Anterior cingulate cortex (tissue), 58 donors: ENCODE data around the gene ZIC4.

ENCODE experiments used
- DNase-seq, 58 donors: peaks; one replicate each; lab custom pipeline; 2025; lab: John Stamatoyannopoulos, UW

Gene ZIC4

DNA sequence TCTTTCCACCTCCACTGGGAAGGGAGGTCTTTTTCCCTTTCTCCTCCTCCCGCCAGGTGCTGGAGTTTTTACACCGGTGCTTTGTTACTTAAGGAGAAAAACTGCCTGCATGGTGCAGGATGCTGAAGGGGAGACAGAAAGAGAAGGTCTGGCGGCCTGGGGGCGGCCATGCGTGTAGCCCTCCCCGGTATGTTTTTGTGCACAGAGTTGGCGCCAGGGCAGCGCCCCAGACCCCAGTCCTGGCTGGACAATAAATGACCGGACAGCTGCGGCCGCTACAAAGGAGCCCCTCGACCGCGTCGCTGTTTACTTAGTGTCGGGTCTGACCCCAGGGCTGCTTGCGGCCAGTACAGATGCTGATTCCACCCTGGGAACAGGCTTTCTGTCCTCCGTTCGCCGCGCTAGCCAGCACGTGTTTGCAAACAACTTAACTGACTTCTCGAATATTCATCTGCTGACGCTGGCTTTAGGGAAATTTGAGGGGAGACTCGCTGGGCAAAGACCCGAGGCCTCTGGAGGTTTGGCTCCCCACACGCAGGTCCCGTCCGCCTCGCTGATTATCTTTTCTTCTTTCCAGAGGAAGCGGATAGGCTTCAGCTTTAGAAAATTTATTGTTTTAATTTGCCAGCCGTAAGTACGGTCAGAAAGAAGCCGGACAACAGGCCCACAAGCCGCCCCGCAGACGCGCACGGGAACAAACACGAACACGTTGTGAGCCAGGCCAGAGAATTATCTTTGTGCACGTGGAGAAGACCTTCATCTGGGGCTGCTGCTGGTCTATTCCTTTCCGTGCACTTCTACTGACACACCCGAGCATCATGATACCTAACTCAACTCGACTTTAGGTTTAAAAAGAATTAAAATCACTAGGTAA, 46.9 kb downstream of the ZIC4 start:
- no peak for DNase-seq

DNA sequence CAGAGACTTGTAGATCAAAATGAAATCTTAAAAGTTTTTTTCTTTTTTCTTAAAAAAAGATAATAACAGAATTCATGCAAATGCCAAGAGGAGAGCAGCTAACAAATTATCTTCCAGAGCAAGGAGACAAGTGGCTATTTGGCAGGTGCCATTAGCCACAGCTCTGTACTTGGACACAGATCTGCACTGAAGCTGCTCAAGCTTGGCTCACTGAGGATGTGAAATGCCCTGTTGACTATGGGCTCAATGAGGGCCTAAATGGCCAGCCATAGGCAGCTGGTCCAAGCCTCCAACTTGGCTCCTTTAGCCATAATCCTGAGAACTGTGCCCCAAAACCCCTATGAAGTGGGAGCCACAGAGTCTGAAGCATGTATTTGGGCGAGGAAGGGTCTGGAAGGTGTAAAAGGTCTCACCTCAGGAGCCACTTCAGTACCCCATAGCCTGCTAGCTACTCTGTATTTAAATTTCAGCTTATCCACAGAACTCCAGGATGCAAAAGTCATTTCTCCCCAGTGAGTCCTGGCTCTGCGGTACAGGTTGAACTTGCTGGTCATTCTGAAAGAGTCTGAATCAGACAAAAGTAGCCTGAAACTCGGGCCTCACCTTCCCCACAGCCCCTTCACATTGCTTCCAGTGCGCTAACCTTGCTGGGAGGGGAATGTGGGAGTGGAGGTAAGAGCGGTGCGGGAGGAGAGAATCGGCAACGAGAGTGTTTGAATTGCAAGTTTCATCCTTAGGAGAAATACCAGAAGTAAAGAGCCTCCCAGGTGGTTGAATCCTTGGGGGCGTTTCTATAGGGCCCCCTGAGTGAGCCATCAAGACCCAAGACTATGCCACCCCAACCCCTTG, 48.0 kb downstream of the ZIC4 start:
- no peak for DNase-seq

DNA sequence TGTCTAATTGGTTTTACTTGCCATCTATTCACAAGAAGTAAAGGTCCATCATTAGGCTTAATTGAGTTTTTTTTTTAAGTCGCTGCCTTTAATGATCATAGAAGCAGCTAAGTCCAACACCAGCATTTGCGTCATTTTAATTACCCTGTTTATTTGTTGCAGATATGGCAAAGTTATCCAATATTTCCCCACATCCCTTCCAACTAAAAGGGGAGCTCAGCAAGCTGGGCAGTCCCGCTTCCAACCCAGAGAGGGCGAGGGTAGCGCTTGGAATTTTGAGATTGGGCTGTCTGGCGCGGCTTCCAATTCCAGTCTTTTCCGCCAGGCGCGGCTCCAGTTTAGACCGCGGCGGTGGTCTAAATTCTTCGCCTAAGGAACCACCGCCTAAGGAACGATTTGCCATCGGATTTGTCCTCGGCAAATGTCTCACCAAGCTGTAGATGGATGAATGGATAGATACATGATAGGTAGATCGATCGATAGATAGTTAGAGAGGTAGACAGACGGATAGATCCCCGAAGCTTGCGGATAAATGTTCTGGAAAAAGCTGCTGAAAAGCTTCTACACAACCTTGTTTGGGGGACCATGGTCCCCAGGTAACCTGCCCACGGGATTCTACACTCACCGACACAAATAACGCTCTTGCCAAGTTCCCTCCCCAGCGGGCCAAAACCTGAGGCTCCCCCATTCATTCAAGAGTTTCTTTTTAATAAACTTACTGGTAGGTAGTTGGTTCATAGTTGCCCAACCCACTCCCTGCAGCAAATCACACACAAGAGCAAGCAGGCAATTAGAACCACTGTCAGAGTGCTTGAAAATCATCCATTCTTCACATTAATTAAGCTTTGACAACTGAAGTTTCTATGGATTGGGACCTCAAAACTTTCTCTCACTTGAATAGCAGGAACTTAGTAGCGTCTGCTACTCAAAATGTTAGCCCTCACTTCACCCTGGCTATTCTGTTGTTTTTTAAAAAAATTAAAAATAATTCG, 49.1 kb downstream of the ZIC4 start:
- no peak for DNase-seq

DNA sequence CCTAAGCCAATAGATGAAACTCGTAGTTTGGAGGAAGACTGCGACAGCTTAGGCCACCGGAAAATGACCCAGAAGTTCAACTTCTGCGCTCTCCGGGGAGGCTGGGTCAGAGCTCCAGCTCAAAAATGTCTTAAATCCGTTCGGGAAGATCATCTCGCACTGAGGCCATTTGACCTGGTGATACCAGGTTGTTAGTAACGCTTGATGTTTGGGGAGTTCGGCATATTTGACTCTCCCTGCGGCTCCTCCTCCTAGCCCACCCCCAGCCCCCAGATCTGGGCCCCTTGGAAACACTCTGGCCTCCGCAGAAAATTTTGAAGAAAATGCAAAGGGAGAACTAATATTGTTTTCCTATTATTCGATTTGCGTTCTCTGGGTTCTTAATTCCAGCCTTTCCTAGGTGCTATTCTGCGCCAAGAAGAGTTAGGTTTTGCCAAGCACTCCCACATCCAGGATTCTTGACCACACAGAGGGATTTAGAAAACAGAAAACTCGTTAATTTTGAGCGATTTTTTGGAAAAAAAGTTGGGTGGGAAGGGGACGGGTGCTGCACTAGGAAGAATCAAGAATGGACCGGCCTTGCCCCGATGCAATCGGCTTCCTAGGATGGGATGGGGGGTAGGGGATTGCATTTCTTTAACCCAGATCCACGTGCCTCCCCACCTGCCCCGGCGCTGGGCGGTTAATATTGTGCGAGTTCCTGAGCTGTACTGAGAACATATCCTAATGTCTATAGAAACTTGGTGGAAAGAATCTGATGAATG, 50.0 kb downstream of the ZIC4 start:
- no peak for DNase-seq

DNA sequence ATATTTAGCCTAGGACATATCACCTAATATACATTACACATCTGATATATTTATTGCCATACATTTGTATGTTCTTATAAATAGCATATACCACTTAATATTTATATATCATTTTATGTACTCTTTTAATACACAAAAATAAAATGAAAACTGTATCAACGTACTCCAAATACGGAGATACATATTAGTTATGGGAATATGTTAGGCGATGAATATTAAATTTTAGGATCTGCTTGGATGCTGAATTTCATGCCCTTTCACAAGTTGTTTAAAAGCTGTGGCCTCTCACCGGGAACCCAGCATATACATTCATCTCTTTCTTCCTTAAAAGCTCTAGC, 50.6 kb downstream of the ZIC4 start:
- DNase-seq, result no peak

DNA sequence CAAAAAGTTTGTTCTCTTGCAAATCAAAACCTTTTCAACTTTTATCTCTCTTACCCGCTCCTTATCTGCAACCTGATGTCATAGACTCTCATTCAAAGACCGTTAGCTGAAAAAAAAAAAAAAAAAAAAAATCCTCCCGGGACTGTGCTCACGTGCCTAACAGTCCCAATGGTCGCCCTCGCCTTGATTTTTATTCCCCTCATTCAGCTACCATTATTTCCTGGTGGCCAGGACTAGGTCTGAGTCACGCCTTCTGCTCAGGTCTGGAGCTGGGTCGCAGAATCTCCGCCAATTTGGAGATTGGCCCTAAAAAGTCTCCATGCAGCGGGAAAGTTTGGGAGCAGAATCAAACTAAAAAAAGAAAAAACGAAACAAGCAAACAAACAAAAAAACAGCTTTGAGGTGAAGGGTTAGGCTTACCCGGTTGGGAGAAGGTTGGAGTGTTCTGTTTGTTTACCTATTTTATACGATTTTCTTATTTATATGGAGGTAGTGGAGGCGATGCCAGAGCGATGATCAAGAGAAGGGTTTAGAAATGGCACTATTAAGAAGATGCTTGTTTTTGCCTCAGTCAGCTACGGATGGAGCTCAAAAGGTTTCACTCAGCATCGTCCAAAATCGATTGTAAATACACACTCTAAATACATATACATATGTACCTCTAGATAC, 51.1 kb downstream of the ZIC4 start:
- no peak for DNase-seq

DNA sequence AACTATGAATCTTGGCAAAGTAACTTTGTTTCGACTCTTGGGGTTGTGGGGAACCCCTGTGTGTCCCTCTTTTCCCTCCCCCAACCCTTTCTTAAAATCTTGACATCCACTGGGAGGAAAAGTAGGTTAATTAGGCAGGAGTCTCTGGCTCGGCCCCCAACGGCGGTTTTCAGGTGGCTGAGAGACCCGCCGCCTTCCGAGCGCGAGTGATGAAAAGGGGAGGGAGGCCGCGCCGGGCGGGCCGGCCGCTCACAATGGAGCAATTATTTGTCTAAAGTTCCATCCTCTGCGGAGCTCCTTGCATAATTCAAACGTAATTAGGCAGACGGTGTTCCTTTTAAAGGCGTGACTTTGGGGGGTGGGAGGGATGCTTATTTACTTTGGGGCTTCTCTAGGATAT, 51.7 kb downstream of the ZIC4 start:
- no peak for DNase-seq

DNA sequence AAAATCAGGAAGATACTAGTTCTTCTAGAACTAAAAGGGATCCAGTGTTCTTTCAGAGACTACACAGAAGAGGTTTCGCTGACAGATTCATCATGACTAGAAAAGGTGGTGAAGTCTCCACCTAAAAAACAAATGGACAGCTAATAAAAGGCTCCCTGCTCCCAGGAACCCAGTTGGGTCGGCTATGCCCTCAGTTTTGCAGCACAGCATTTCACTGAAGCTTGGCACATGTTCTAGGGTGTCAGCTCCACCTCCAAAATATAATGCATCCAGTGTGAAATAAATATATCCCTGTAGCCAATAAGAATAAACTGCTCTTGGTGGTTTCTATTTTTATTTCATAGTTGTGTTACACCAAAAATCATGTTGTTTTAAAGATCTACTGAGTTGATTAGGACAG, 55.0 kb downstream of the ZIC4 start:
- no peak for DNase-seq

DNA sequence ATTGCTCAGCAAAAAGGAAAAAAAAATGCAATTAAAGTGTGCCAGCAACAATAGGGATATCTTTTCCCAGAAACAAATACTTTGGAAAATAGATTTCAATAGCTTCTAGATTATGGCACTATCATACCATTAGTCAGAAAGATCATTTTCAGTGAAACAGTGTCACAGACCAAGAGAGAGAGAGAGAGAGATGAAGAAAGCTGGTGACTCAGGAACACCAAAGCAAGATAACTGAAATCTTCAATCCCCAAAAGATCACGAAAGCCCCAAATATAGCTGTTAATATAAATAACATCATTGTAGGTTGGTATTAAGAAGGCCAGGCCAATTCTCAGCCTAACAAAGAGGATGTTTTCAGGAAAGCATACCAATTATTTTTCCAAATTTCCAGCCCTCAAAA, 57.4 kb downstream of the ZIC4 start:
- DNase-seq, result no peak

DNA sequence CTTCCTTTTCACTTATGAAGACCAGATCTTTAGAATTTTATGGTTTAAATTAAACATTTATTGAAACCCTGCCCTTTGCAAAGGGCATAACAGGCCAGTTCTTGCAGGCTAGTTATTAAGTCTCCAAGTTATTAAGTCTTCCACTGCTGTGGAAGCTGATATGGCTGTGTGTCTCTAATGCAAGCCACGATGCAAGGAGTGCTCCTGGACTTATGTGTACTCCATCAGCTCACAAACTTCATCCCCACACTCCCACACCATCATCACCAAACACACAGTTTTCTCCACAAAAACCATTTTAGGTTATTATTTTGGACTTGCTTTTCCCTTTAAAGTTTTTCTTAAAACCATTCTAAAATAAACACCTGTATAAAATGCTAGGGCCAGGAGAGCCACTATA, 62.4 kb downstream of the ZIC4 start:
- no peak for DNase-seq

DNA sequence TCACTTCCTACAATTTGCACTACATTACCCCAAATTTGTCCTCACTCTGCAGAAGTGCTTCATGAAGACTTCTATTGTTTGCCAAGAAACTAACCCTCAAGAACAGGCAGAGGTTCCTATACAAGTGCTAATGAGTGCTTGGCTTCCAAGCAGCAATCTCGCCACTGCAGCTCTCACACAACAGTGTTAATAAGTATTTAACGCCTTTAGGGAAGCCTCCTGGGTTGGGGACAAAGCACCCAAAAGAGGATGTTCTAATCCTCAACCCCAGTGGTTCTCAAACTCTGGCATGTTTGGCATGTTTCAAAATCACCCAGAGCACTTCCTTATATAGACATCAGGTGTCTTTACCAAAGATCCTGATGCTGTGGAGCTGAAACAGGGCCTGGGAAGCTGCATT, 64.6 kb downstream of the ZIC4 start:
- DNase-seq, result no peak

DNA sequence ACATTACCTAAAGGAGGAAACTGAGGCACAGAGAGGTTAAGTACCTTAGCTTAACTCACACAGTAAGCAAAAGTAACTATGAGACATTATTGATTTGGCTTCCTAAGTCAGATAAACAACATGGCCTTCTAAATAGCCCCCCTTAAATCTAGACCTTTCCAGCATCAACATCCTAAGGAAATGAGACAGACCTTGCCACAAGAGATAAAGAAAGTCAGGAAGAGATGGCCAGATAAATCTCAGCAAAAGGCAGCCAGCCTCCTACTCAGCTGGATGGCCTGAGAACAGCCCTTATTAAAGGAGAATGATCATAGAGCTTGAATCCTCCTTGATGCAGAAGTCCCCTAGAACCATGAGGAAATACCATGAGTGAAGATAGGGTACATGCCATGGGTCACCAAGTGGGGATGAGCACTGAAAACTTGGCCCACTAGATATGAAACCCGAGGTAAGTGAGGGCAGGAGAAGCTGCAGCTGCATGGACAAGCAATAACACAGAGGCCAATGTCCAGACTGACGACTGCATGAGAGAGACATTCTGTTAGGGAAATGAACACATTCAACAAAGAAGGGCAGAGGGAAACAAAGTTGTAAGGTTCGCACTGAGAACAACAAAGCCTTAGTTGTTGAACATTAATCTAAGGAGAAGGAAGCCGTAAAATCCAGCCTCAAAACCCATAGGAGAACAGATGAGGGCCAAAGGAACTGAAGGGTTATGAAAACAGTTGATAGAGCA, 69.6 kb downstream of the ZIC4 start:
- DNase-seq, result no peak
